Stimulated activated CD8-positive, alpha-beta memory T cell treated with anti-CD3 and anti-CD28 coated beads, Interleukin-7, amount 100 ng/mL, for 48 hours (primary cell): Measurements from ENCODE around the gene PVALB.

Experiments used
- DNase-seq, 2 donors: peaks; one replicate each; pipeline ENCODE4 v3.0.0-alpha.2; 2020; ENCODE audit warnings: low read depth in 1 of 2; ENCODE audit errors: extremely low read depth in 1 of 2

PVALB gene

DNA sequence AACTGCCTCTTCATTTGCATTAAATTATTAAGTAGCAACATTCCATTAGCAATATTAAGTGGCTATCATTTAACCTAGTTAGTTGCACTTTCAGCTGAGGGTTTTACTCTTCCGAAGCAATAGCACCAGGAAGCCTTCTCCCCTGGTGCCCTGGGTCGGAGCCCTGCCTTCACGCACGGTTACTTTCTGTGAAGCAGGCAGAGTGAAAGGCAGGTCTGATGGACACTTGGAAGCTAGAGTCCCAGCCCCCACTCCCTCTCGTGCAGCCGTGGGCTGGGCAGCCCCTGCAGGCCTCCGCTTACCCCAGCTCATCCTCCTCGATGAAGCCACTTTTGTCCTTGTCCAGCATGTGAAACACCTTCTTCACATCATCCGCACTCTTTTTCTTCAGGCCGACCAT lies 2.0 kb downstream of the PVALB start:
- no peak for DNase-seq

DNA sequence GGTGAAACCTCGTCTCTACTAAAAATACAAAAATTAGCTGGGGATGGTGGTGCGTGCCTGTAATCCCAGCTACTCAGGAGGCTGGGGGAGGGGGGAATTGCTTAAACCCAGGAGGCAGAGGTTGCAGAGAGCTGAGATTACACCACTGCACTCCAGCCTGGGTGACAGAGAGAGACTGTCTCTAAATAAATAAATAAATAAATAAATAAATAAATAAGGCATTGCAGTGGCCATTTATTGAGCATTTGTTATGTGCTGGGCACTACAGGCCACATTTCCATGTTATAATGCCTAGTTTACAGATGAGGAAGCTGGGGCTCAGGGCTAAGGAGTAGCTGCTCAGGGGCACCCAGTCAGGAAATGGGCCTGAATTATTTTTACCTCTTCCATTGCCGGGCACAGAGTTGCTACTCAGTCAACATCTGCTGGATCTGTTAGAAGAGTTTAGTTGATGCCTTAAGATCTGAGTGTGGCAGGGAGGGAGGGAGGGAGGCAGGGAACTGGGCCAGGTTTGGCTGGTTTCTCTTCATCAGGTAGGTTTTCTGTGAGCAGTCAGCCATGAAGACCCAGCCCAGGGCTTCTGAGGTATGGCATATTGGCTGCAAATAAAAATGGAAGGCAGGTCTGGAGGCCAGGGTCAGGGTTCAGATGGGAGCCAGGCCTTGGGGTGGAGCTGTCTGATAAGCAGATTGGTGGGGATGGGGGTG lies 5.6 kb downstream of the PVALB start:
- DNase-seq = no peak

DNA sequence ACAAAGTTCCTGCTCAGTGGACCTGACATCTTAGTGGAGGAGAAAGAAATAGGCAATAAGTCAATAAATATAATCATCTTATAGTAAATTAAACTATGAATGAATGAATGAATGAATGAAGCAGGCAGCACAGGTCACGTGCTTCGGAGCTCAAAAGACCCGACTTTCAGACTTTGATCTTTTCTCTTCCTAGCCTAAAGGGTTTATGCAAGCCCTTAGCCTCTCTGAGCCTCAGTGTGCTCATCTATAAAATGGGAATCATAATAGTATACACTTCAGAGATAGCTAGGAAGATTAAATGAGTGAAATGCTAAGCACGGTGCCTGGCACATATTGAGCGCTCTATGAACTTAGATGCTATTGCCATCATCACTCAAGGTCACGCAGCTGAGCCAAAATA lies 7.5 kb downstream of the PVALB start:
- no peak for DNase-seq

DNA sequence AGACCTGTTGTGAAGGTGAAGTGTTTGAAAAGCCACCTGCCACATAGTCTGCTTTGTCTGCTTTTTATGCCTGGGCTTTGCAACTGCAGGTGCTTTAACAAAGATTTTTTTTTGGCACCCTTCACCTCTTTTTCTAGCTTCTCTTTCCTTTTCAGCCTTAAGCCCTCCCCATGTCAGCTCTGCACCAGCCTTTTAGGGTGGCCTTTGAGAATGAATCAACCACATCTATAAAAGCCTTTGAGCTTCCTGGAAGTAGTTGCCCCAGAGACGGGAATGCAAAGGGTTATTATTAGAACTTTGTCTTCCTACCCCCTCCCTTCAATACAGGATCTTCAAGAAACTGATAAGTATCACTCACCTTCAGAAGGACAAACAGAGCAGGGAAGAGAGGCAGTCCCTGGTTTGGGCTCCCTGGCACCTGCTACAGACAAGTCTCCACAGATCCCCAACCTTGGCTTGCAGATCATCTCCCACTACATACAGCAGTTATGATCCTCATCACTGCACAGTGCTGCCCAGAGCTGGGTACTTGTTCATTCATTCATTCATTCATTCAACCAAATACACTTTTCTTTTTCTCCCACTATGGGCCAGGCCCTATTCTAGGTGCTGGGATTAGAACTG lies 8.0 kb downstream of the PVALB start:
- no peak for DNase-seq

DNA sequence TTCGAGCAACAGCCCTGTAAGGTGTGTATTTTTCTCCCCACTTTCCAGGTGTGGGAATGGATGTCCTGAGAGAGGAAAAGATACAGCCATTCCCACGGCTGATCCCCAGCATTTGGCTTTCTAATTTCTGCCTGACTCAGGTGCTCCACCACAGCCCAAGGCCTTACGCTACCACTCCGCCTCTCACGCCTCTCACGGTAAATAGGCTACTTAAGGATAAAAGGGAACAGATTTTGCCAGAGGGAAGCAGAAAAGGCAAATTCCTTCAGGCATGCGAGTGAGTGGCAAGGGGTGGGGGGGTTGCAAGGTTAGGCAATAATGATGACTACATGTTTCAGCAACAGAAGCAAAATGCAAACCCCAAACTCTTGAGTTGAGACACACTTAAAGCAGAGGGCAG lies 9.2 kb downstream of the PVALB start:
- DNase-seq = no peak

DNA sequence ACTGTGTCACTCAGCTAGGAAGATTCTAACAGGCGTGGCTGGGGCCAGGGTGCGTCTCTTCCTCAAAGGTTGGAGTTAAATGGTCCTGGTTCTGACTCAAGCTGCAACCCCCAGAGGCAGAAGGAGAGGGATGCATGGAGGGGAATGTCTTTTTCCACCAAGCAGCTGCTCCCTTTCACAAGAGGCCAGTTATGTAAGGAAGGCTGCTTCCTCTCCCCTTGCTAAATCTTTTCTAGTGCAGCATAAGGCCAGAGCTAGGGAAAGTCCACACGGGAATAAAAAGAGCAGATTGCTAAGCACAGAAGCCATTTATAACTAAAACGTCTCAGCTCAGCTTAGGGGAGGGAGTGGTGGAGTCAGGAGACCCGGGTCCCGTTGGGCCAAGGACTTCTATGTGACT lies 10.0 kb downstream of the PVALB start:
- DNase-seq = no peak

DNA sequence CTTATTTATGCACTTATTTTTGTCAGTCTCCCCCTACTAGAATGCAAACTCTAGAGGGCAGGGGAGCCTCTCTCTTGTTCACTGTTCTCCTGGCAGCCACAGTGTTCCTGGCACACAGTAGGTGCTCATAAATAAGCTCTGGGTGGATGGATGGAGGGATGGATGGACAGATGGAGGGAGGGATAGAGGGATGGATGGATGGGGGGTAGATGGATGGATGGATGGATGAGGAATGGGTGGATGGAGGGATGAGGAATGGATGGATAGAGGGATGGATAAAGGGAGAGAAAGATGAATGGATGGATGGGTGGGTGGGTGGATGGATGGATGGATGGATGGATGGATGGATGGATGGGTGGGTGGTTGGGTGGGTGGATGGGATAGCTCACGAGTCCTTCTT lies 13.5 kb downstream of the PVALB start:
- no peak for DNase-seq

DNA sequence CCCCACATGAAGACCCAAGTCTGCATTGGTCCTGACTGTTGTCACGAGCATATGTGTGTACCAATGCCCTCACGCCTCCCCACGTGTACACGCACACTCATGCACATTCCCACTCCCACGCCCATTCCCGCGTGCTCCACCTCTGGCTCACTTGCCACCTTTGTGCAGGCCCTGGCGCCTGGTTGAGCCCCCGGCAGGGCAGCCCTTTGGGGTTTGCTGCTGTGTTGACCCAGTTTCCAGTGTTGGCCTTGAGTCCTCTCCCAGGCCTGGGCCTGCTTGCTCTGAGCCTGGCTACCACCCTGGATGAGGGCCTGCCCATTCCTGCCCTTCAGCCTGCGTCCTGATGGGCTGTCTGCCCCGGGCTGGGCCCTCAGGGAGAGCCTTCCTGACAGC lies 18.2 kb downstream of the PVALB start:
- DNase-seq = no peak

DNA sequence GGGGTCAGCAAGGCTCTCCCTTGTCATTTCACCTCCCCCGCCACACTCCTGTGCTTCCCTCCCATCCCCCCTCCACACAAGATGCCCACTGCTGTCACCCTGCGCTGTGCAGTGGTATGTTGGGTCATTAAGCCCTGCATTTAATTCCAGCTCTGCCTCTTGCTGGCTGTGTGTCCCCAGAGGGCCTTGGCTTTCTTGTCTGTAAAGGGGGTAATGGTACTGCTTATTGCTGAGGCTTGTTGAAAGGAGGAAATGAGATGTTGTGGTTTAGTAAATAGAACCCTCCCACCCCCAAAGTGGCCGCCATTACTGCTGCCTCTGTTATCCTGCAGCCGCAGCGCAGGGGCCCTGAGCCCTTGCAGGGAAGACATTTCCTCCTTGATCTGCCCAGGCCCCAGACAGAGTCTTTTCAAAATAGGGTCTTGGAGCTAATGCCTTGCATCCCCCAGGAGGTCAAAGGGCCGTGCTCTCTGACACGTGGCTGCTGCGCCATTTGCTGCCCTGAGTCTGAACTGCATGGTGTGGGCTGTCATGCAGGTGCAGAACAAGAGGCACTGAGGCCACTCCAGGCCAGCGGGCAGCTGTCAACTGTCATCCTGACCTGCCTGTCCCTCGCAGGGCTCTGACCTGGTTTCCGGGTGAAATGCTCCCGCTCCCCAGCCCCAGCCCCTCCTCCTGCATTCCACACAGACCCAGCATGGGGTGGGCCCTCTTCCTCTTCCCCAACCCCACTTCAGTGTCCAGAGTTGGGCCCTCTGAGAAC lies 18.7 kb downstream of the PVALB start:
- DNase-seq = no peak

DNA sequence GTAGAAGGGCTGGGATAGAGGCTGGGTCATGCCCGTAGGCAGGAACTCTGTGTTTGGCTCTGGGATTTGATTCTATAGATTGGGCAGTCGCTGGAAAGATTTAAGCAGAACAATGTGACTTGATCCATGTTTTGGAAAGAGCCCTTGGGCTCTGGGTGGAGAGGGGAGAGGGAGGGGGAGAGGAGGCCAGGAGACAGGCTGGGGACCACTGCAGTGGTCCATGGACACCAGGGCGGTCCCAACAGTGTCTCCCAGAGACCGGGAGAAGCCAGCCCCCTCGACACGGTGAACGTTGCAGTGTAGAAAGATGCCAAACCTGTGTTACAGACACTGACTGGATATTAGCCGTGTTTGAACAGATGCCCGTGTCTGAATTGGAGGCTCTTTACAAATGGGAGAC lies 19.5 kb downstream of the PVALB start:
- DNase-seq = no peak

DNA sequence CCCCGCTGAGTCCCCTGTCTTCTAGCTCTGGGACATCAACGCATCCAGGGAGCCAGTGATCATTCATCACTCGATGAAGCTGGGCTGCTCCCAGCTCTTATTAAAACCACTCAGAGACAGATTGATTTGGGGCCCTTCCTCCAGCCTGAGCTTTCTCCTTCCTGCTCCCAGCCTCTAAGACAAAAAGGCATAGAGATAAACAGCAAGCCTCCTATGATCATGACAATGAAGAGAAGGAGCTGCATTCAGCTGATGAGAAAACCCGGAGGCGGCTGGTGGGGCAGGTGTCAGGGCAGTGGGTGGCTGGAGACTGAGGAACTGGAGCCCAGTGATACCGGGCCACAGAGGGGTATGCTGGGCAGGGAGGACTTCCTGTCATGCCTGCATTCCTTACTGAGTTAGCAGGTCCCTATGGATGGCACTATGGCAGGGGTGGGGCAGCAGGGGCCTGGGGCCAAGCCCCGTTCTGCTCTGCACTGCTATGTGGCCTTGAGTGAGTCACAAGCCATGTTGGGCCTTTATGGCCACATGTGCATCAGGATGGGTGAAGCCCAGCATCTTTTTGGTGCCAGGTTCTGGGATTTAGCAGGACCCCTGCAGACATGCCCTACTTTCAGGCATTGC lies 20.2 kb downstream of the PVALB start:
- DNase-seq = no peak

DNA sequence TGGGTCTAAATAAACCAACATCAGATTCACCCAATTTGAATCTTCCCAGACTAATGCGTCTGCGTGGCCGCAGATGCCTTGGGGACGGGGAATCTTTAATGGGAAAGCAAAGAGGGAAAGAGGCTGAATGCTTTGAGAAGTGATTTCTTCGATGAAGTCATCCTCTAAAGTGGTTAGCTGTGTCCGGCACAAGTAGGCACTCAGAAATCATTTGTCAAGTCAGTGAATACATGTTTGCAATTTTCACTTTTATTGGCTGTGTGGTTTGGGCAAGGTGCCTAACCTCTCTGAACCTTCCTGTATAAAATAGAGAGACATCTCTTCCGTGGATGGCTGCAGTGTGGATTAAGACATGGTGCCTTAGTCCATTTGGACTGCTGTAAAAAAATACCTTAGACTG lies 21.2 kb downstream of the PVALB start:
- DNase-seq = no peak

DNA sequence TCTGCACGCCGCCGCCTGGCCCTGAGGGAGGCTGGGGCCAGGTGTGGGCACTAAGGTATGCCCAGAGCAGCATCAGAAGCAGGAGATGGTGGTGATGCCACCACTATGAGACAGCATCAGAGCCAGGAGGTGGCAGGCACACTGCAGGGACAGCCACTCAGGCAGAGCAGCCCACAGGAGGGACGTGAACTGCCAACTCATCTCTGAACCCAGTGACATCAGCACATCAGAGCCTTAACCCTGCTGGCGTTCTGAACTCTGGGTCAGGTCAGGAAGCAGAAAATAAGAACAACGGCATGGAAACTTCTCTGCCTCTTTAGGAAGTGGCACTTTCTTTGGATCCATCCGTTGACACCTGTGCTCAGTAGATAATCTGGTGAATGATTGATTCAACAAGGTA lies 26.2 kb downstream of the PVALB start:
- peak in 1 of 2 donors; percentile 44 for DNase-seq

DNA sequence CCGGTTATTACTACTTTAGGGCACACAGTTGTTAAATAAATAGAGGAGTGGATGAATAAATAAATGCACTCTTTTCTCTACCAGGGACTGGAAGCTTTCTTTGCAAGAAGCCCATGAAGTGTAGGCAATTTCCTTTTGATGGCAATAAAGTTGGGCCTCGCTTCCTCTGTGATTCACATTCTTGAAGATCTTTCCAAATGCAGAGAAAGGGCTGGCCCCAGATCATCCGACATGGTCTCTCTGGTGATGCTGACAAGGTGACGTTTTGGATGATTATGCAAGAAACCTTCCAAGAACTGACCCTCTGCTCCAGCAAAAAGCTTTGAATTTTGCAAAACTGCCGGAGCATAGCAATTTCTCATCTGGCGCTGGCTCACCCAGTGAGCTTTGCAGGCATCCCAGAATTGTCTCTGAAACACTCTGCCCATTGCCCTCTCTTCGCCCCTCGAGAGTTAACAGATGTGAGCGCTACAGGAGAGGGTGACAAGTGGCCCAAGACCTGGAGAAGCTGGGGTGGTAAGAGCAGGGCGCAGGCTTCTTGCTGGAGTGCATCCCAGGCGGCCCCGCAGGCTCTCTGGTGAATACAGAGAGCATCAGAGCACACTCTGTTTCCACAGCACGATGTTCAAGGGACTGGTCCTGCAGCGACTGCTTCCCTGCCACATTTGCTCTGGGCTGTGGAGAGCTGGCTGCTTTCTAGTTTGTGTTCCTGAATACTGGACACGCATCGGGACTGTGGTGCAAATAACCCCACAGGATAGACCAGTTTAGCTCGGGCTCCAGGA lies 29.4 kb downstream of the PVALB start:
- DNase-seq = no peak

DNA sequence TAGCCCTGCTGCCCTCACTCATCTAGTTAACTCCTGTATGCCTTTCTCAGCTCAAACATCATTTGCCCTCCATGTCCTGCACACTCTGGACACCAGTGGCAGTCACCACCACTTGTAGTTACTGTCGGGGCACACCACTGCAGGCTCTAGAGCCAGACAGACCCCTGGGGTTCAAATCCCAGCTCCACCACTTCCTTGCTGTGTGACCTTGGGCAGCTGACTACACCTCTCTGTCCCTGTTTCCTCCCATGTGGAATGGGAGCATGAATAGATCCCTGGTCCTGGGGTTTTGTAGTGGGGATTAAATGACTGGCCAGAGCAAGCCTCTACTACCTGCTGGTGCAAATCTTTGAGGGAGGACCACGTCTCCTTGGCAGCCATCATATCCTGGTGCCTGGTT lies 33.1 kb downstream of the PVALB start:
- no peak for DNase-seq

DNA sequence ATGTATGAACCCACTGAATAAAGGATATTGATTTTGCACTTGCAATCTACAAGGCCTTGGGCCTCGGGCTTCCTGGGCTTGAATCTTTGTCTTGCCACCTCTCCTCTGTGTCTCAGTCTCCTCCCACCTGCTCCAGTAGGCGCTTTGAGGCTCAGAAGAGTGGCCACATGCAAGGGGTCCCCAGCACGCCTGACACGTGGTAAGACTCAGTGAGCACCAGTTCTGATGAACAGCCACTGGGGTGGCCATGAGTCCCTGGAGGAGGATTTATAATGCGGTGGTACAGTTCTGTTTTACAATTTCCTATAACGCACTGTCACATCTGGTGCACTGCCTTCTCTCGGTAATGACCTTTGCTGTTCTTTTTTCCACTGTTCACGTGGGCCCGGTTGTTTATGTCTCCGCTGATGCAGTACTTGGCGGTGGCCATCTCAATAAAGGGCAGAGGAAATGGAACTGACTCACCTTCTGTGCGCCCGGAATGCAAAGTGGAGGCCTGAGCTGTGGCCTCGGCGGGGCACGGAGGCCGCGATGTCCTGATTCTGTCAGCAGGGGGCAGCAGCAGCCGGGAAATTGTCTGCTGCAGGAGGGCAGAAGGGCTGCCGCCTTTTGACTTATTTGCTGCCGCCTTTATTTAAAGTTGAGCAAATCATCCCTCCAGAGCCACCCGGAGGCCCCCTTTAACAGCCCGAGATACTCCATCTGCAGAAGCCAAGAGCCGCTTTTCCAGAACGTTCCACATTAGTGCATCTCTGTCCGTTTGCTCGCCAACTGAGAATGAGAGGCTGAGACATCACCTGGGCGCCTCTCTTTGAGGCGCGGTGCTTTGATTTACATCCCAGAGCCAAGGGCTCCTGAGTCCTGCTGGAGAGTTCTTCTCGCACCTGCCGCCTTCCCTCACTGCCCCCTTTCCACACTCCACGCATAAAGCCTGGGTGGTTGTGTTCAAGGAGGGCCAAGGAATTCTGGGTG lies 34.9 kb downstream of the PVALB start:
- DNase-seq = peak; percentile 72 to 75

DNA sequence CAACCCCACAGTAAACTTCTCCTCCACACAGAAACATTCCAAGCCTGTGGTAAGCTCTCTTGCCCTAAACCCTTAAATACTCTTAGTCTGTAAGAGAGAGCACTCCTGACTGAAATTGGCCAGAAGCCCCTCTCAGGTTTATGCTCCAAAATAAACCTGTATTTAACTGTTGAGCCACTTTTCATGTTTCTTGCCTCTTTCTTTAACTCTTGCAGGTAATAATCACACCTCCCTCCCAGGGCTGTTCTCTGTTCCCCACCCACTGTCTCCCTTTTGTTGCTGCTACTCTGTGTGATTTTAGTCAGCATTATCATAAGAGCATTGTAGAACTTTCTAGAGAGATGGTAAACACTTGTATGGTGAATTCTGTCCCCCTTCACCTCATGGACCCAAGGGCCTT lies 38.8 kb downstream of the PVALB start:
- no peak for DNase-seq

DNA sequence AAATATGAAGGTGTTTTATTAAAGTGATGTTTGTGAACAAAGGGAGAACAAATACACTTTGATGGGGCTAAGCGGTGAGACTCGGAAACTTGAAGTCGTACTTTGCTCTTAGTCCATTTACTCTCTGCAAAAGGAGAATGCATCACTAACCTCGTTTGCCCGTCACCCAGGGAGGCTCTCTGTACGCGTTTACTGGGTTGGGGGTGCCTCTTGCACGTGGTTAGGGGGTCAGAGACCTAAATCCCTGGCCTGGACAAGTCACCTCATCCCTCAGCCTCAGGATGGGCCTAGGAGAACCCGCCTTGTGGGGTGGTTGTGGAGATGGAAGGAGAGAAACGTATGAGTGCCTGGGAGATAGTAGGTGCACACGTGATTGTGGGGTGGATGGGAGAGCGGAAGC lies 40.1 kb downstream of the PVALB start:
- no peak for DNase-seq

DNA sequence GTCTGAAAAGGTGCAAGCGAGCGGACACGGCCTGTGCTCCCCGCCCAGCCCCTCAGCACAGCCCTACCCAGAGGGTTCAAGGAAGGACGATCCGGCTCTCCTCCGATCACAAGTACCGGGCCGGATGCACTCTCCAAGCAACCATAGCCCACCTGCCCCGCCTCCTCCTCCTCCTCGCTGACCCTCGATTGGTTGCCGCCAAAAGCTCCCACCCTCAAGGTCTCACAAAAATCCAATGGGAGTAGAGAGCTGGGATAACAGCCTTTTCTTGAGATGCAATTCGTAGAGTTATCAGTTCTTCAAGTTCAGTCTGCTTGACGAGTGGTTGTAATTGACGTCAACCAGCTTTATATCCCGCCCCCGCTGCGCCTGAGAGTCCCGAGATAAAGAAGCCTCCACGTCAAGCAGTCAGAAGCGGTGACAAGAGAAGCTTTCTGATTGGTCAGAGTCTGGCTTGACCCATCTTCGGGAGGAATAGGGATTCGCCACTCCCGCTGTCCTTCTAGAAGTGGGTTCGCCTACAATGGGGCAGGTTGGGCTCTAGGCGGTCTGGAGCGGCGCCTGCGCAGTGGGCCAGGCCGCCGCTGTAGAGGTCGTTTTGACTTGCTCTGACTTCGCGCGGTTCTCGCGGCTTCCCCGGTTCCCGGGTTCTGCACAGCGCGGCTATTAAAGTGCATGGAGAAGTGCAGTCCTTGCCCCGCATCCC lies 40.7 kb downstream of the PVALB start, which contains the start of gene IFT27:
Gene IFT27, minus strand, starts transcription at position 156 of the 706 bp plus-strand sequence. CDS start 412 bp downstream, outside the sequence.
- DNase-seq = peak; percentile 86 to 98
